ENCODE data around the gene FGFRL1.
"Not testable (repeated sequence)": the region's sequence is repeated elsewhere in the genome, so short reads cannot be mapped to it uniquely, and the experiment has no call there.

The FGFRL1 gene

DNA sequence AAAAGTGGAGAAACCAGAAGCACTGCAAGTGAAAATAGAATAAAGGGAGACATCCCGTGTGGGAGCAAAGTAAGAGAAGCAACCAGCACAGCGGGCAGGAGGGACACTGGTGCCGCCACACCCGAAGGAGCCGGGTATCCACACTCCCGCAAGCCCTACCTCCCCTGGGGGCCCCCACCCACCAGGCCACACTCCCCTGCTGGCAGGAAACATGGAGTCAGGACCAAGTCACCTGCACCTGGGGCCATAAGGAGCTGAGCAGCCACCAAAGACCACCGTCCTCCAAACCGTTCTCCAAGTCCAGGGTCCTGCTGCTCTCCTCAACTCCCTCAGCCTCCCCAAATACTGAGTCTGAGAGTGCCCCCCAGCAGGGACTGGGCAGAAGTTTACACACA is 30.5 kb downstream of the FGFRL1 start:
- FAIRE-seq = no peak

DNA sequence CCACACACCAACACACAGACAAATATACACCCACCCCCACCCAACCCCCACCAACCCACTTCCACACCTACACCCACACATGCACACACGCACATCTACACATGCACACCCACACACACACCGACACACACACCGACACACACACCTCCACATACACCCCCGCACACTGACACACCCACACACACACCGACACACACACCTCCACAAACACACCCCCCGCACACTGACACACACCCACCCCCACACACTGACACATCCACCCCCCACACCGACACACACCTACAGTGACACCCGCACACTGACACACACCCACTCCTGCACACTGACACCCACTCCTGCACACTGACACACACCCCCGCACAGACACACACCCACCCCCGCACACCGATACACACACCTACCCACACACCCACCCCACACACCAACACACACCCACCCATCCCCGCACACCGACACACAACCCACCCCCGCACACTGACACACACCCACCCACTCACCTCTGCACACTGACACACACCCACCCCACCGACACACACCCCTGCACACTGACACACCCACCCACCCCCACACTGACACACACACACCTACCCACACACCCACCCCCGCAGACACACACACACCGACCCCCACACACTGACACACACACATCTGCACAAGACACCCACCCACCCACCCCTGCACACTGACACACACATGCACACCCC is 31.1 kb downstream of the FGFRL1 start:
- FAIRE-seq = no peak

DNA sequence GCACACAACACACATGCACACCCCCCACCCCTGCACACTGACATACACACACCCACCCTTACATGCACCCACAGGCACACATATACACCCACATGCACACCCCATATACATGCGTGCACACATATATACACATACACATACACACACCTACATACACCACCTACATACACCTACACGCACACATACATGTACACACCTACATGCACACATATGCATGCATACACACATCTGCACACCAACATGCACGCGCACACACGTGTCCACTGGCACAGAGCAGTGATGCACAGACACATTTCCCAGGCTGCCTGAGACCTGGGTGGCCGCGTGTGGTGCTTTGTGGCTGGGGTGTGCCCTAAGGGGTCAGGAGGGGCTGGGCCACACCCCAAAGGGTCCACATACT is 31.7 kb downstream of the FGFRL1 start:
- FAIRE-seq = no peak

DNA sequence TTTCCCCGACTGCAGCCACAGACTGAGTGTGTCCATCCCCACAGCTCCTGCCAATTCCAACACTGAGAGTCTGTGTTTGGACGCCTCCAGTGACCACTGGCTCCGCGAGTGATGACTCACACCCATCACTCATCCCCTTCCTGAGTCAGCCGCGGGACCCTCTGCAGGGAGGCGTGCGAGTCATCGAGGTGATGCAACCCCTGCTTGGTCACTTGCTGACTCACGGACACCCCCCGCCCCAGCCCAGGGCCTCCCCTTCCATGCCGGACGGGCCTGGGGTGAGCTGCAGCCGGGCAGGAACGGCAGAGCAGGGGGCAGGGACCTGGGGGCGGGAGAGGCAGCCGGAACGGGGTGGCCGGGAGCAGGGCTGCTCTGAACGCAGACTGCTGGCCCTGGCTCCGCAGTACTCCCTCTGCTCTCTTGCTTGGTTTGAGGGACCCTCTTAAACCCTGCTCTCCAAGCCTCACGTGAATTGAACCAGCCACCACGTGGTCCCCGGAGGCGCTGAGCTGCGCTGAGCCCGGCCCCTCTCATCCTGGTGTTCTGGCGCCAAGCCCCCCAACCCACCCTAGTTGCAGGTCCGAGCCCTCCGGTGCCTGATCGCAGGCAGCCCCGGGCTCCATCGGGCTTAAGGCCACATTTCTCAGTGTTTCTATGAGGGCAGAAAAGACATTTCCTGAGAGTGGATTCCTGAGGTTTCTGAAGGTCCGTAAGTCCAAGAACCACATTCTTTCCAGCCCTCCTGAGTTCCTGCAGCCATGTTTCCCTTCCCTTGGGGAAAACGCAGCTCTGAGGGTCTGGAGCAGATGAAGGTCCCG is 32.4 kb downstream of the FGFRL1 start:
- no peak for FAIRE-seq

DNA sequence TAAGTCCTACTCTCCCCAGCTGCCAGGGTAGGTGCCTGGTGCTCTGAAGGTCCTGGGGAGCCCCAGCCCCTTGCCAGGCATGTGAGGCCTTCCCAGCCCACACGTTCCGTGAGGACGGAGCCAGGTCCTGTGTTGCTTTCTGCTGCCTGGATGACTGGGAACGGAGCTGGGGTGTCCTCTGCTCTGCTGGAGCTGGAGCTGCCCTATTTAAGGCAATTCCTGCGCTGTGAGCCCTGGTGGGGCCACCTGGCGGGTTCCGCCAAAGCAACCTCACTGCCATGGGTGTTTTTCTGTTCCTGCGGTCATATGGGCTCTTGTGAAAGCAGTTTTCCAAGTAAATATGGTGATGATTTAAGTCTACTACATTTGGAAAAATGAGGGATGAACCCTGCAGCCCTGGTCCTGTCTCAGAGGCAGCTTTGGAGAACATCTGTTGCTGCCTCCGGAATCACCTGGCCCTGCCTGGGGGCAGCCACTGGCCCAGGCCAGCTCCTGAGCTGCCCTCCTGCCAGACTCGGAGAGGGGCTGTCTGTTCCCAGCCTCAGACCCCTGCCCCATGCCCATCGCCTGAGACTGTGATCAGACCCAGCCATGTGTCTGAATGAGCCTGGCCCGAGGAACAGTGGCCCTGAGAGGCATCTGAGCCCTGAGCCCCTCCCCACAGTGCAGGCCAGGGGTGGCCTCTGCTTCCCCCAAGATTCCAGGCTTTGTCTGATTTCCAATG is 33.2 kb downstream of the FGFRL1 start:
- no peak for FAIRE-seq

DNA sequence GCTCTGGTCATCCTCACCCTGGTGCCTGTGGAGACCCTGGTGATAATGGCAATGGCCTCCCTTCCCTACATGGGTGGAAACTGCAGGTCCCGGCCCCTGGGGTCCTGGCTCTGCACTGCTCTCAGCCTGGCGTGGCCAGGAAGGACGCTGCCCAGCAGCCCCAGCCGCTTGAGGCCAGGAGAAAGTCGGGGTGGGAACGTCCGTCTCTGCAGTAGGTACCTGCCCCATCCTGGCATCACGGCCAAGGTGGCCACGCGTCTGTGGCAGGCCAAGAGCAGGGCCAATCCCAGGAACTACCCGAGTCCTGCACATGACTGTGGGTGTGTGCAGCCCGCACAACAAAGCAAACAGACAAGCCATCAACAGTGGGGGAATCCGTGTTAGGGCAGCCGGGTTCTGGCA is 33.8 kb downstream of the FGFRL1 start:
- FAIRE-seq = no peak

DNA sequence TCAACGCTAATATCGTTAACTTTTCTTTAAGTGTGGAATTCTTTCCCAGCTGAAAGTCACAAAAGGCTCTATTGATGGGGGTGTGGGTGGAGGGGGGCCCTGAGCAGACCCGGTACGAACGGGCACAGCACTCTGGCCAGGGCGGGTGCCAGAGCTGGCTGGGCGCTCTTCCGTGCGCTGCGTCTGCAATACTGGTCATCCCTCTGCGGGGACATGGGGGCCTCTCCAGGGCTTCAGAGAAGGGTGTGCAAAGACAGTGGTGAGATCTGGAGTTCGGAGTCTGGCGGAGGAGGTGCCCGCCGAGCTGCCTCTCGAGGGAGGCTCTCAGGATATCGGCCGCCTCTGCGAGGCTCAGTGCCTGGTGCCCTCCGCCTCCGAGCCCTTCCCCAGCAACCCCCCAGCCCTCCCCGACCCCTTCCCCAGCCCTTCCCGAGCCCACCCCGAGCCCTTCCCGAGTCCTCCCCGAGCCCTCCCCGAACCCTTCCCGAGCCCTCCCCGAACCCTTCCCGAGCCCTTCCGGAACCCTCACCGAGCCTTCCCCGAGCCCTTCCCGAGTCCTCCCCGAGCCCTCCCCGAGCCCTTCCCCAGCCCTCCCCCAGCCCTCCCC is 34.3 kb downstream of the FGFRL1 start:
- no peak for FAIRE-seq

DNA sequence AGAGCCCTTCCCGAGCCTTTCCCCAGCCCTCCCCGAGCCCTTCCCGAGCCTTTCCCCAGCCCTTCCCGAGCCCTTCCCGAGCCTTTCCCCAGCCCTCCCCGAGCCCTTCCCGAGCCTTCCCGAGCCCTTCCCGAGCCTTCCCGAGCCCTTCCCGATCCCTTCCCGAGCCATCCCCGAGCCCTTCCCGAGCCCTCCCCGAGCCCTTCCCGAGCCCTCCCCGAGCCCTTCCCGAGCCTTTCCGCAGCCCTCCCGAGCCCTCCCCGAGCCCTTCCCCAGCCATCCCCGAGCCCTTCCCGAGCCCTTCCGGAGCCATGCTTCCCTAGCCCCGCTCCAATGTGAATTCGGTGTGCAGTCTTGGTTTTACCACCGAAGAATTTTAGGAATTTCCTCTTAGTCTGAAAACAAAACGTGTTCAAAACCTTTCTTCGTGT is 35.2 kb downstream of the FGFRL1 start:
- not testable (repeated sequence) for FAIRE-seq

DNA sequence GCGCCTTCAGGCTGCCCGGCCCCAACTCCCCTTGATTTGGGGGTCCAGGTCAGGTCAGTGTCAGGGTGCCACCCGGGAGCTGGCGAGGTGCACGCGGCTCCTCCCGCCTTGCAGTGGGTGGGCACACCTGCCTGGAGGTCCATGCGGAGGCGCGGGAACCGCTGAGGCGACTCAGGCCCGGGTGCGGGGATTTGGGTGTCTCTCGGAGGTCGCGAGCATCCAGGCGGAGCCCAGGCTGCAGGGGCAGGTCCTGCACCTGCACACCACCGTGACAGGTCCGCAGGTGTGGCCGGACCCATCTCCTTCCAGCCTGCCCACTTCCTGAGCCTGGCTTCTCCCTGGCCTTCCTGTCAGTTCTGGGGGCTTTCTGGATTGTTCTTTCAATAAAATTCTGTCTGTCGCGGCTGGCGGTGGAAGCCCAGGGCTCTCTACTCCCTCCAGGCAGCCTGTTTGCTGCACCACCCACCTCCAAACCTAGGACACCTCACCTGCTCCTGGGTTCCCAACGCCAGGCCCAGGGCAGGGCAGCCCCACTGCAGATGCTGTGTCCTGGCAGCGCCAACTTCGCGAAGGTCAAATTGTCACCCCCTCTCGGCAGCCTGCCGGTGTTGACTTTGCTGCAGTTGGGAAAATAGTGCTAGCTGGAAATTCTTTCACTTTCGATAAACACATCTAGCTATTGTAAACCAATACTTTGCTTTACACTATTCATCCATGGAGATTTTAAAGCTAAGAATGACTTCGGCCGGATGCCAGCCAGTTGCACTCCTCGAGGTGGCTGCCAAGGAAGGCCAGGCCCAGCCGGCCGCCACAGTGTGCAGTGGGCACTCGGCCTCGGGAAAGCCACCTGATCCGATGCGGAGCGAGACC is 35.9 kb downstream of the FGFRL1 start:
- no peak for FAIRE-seq

DNA sequence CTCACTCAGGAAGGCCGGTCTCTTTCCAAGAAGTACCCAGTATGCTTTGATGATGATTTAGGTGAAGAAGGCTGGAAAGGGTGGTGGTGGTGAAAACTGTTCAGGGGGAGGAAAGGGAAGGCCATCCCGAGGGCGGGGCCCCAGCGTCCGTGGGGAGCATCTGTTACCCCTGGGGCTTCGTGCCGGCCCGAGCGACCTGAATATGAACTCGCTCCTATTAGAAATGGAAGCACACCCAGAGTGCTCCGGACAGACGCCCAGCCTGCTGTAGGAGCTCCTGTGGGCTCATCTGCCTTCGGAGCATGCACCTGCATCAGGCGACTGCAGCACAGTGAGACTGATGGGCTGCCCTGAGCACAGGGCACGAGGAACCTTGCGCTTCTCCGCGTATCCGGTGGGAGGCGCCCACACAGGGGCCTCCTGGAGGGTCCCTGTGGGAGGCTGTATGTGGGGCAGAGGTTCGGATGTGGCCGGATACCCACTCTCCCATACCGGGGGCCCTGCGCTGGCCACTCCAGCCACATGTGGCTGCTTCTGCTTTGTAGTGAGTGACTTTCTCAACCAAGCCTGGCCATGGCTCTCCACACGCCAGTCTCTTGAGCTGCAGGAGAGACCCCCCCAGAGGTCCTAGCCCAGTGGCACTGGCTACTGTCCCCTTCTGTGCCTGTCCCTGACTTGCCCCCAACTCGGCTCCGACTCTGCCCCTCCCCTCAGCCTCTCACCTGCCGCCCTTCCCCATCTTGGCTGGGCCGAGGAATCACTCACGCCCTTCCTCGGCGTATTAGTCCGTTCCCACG is 36.7 kb downstream of the FGFRL1 start:
- no peak for FAIRE-seq

DNA sequence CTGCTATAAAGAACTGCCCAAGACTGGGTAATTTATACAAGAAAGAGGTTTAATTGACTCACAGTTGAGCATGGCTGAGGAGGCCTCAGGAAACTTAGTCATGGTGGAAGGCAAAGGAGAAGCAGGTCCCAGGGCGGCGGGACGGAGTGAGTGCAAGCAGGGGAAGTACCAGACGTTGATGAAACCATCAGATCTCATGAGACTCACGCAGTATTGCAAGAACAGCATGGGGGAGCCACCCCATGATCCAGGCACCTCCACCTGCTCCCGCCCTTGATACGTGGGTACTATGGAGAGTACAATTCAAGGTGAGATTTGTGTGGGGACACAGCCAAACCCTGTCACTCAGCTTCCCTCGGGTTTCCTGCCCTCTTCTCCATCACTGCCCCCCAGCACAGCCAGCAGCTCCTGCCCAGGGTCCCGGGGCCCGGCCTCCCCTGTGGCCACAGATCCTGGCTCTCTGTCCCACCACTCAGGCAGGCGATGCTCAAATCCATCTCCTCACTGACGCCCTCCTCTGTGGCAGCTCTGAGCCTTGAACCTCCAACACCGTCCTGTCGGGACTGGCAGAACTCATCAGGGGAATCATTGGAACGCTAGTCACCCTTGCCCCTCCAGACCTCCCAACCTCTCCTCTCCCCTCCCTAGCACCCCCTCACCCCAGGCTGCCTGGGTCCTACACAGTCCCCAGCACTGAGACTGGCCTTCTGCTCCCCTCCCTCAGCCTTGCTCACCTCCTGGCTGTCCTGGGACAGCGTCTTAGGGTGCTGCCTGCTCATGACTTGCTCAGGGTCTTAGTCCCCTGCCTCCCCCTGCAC is 37.6 kb downstream of the FGFRL1 start:
- no peak for FAIRE-seq

DNA sequence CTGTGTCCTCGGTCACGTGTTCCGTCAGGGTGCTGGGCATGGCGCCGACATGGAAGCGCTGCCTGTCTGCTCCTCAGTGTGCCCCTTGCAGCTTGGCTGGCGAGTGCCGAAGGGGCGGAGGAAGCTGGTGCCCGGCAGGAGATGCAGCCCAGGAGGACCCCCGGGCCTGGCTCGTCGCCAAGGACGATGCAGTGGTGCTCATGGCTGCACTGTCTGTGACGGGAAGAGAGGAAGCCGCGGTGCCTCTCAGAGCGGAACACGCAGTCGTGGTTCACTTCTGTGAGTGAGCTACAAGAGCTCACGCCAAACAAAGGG is 38.1 kb downstream of the FGFRL1 start:
- FAIRE-seq = no peak

DNA sequence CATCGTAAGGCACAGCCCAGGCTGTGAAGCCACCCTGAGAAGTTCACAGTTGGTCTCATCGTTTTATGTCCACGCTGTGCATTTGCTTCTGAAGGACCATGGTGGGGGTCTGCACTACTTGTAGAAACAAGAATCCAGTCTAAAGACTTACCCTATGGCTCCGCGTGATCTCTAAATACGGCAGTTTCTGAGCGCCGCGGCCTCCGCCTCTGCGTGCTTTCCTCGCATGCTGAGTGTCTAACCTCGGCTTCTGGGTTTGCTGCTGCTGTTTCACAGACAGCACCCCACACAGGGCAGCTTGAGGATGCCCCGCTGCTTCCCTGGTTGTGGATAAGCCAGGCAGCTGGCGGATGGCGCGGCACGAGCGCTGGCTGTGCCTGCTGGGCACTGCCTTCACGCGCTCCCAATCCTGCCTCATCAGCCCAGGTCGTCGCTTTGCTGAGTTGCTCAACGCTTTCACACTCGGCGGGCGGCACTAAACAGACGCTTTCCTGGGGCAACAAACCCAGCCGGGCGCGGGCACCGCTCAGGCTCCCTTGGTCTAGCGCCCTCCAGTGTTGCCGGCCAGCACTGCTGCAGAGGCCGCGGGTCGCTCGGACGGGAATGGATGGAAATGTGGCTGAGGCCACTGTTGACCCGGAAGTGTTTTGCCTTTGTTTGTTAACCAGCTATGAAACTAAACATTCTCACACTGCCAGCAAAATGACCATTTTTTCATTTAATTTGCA is 39.2 kb downstream of the FGFRL1 start:
- no peak for FAIRE-seq

DNA sequence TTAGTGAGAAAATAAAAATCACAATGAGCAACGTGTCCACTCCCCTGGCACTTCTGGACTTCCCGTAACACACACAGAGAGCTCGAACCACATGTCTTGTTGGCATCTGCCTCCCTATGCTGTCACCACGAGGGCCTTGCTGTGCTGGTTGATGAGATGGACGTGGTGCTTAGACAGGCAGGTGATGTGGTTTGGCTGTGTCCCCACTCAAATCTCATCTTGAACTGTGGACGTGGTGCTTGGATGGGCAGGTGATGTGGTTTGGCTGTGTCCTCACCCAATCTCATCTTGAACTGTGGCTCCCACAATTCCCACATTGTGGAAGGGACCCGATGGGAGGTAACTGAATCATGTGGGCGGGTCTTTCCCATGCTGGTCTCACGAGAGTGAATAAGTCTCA is 40.0 kb downstream of the FGFRL1 start:
- no peak for FAIRE-seq

DNA sequence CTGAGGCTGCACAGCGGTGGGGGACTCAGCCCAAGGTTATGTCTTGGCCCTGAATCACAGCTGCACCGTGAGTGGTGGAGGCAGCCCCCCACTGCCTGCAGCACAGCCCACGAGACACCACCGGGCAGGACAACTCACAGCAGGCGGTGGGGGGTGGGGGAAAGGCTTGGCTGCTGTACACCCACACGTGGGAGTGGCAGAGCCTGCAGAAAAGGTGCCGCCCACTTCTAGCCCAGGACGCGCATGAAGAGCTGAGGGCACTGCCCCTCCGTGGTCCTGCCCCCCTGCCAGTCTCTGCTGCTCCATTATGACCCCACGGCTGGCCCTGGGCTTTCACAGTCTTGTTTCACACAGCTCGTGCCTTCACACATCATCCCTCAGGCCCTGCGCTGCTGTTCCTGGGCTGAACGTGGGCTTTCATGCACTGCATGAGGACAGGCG is 40.8 kb downstream of the FGFRL1 start:
- no peak for FAIRE-seq

DNA sequence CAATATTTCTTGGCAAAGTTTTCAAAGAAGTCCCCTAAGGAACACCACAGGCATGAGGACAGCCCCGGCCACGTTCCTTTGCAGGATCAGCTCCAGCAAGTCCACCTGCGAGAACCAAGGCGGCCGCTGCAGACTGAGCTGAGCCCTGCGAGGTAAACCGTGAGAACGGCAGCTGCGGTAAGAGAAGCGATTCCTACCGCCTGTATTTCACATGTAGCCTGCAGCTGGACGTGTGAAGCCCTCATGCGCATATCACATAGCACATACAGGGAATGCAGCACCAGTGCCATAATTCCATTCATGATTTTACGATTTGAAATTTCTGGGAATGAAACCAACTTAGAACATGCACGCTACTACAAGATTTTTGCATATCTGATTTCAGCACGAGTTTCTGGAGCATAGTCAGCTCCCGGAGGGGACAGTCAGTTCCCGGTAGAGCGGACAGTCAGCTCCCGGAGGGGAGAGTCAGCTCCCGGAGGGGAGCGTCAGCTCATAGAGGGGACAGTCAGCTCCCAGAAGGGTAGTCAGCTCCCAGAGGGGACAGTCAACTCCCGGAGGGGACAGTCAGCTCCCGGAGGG is 41.7 kb downstream of the FGFRL1 start:
- FAIRE-seq = no peak

DNA sequence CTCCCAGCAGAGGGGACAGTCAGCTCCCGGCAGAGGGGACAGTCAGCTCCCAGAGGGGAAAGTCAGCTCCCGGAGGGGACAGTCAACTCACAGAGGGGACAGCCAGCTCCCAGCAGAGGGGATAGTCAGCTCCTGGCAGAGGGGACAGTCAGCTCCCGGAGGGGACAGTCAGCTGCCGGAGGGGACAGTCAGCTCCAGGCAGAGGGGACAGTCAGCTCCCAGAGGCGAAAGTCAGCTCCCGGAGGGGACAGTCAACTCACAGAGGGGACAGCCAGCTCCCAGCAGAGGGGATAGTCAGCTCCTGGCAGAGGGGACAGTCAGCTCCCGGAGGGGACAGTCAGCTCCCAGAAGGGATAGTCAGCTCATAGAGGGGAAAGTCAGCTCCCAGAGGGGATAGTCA is 42.5 kb downstream of the FGFRL1 start:
- not testable (repeated sequence) for FAIRE-seq

DNA sequence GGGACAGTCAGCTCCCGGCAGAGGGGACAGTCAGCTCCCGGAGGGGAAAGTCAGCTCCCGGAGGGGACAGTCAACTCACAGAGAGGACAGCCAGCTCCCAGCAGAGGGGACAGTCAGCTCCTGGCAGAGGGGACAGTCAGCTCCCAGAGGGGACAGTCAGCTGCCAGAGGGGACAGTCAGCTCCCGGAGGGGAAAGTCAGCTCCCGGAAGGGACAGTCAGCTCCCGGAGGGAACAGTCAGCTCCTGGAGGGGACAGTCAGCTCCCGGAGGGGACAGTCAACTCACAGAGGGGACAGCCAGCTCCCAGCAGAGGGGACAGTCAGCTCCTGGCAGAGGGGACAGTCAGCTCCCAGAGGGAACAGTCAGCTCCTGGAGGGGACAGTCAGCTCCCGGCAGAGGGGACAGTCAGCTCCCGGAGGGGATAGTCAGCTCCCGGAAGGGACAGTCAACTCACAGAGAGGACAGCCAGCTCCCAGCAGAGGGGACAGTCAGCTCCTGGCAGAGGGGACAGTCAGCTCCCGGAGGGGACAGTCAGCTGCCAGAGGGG is 43.3 kb downstream of the FGFRL1 start:
- FAIRE-seq = not testable (repeated sequence)

DNA sequence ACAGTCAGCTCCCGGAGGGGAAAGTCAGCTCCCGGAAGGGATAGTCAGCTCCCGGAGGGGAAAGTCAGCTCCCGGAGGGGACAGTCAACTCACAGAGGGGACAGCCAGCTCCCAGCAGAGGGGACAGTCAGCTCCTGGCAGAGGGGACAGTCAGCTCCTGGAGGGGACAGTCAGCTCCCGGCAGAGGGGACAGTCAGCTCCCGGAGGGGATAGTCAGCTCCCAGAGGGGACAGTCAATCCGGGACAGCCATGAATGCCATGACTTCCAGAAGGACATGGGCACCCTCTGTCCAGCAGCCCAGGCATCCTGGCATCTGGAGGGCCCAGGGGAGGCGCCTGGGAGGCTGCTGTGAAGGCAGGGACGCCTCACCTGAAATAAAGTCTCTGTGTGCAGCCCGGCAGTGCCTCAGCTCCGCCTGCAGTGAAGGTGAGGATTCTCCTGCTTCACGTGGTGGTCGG is 43.8 kb downstream of the FGFRL1 start:
- not testable (repeated sequence) for FAIRE-seq
